BJ (cell line): ENCODE data around the gene NMRK1. TPM values are rescaled to one million over a fixed set of nuclear protein-coding genes. Genes with fewer than 3 reads are reported as not detected.

ENCODE experiments used
- CTCF ChIA-PET: fragments of 350-600 bp; formaldehyde crosslinking; extraction: SDS; loops from one replicate; lab custom pipeline; 2021; ENCODE audit warnings: antibody characterized with exemption, inconsistent platforms; lab: Yijun Ruan, JAX
- POLR2A ChIA-PET: fragments of 300-600 bp; sonication (Branson Sonifier 250); formaldehyde crosslinking; extraction: SDS; loops from one replicate; lab custom pipeline; 2021; ENCODE audit warnings: antibody characterized with exemption; lab: Charles Lee
- DNase-seq: peaks from one replicate; pipeline ENCODE4 v3.0.0-alpha.2; 2011; ENCODE audit warnings: low read depth
- H3K27me3 ChIP-seq: 2 replicates; pipeline ENCODE4 v1.6.0; 2011; ENCODE audit warnings: low read length; ENCODE audit not compliant: control insufficient read depth, insufficient read depth
- H3K36me3 ChIP-seq: 2 replicates; pipeline ENCODE4 v1.5.1; 2011; ENCODE audit warnings: low read length; ENCODE audit not compliant: control insufficient read depth, insufficient read depth
- H3K4me3 ChIP-seq: 2 replicates; pipeline ENCODE4 v1.5.1; 2011; ENCODE audit warnings: low read depth, mild to moderate bottlenecking, control low read depth, low read length
- CTCF ChIP-seq: IDR thresholded peaks from 2 replicates; pipeline ENCODE4 v1.5.1; 2011; ENCODE audit warnings: low read depth, mild to moderate bottlenecking, control low read depth, inconsistent platforms, low read length, moderate library complexity; ENCODE audit not compliant: insufficient read depth
- polyA plus RNA-seq: library from polyadenylated mRNA; depleted of rRNA; stranded (reverse); fragments of >200 nt; gene quantifications from 2 replicates; pipeline ENCODE4 v1.2.3, GENCODE V29; 2011

Gene NMRK1
- polyA plus RNA-seq, 1 experiment, result 13.2 TPM

DNA sequence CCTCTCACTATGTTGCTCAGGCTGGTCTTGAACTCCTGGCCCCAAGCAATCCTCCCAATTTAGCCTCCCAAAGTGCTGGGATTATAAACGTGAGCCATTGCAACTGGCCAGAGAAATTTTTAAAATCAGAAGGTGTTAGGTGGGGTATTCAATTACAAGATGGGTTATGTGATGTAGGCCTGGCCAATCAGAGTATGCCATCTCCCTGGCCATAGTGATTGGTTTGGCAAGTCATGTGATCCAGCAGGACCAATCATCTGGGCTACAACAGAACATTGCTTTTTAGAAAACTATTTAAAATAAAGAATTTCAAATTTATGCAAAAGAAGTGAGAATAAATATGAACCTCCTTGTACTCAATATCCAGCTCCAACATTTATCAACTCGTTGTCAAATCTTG is 22.4 kb downstream of the NMRK1 start:
- TF ChIP-seq CTCF, result no peak
- peaks cover 3% of the 10 kb centered on the region; the same call in 1 of the 2 replicates for H3K36me3 ChIP-seq
- no peak for DNase-seq
- H3K4me3 ChIP-seq, result no peak overlapping the region
- ChIA-PET POLR2A (no interaction called here), CTCF (interaction anchor here (0.6 to 4.6 kb wide), 7 partner anchors 8 to 291 kb away, joined by 3 to 16 read pairs (median 4); no protein-coding TSS in a partner anchor)
- H3K27me3 ChIP-seq, result no peaks in the 10 kb centered on the region

GRCh38 chr9:75064307-75065025 is 23.5 kb downstream of the NMRK1 start:
- Histone ChIP-seq H3K27me3 (no peaks in the 10 kb centered on the region), H3K36me3 (peaks cover 3% of the 10 kb centered on the region; the same call in 1 of the 2 replicates), H3K4me3 (no peak overlapping the region)
- ChIA-PET CTCF (interaction anchor here (0.9 to 4.6 kb wide), 7 partner anchors 9 to 290 kb away, joined by 3 to 16 read pairs (median 4); no protein-coding TSS in a partner anchor), POLR2A (interaction anchor here (0.5 kb wide), 1 partner anchor 11 kb away, joined by 8 read pairs; no protein-coding TSS in a partner anchor)
- no peak for DNase-seq
- no peak for TF ChIP-seq CTCF

GRCh38 chr9:75063556-75064305 is 24.2 kb downstream of the NMRK1 start:
- H3K4me3 ChIP-seq, result no peak overlapping the region
- POLR2A ChIA-PET, result interaction anchor here (0.5 to 0.6 kb wide), 2 partner anchors 12 to 35 kb away, joined by 3 to 8 read pairs; no protein-coding TSS in a partner anchor
- CTCF ChIA-PET, result interaction anchor here (0.6 to 4.6 kb wide), 6 partner anchors 9 to 289 kb away, joined by 4 to 16 read pairs (median 6); no protein-coding TSS in a partner anchor
- H3K27me3 ChIP-seq, result no peaks in the 10 kb centered on the region
- peaks cover 3% of the 10 kb centered on the region; the same call in 1 of the 2 replicates for H3K36me3 ChIP-seq
- TF ChIP-seq CTCF, result no peak
- no peak for DNase-seq

- DNase-seq, result no peak
- ChIA-PET POLR2A (no interaction called here), CTCF (no interaction called here)
These were observed 26.8 kb downstream of the NMRK1 start for GRCh38 chr9:75061169-75061568.

More at GRCh38 chr9:75061169-75061568, 26.8 kb downstream of the NMRK1 start:
- no peaks in the 10 kb centered on the region for H3K36me3 ChIP-seq
- no peaks in the 10 kb centered on the region for H3K27me3 ChIP-seq
- no peak overlapping the region for H3K4me3 ChIP-seq
- no peak for TF ChIP-seq CTCF
